ENCODE data around the gene FKBP1A. TPM values are rescaled to one million over a fixed set of nuclear protein-coding genes. Genes with fewer than 3 reads are reported as not detected.
A peak's percentile ranks its signal among the peaks of the same experiment; 100 is the strongest.

FKBP1A gene
- total and polyA plus RNA-seq, 10 donors: 135 to 338 (median 248) TPM

- DNase-seq: peak; percentile 50
- Histone ChIP-seq H3K9me3 (no peaks in the 10 kb centered on the region), H3K27ac (peak overlapping the region; percentile 42 to 99 (median 97)), H3K27me3 (replicated peaks in 1 of 7) (no peaks in the 10 kb centered on the region), H3K4me1 (peaks cover 43 to 89% (median 75%) of the 10 kb centered on the region in 6 donors), H3K4me3 (no peak overlapping the region), H3K36me3 (peaks cover 0 to 31% (median 0%) of the 10 kb centered on the region in 6 donors)
- WGBS, 5 donors: 84 to 89% (median 85%) methylated on average over 7 of the region's 7 CpGs
- intact Hi-C loops (cut with DNase I; ENCODE audit: low total_unique reads): loop anchor here (5.0 kb wide), 1 partner anchor 64 kb away; the partner anchor contains the start of gene FKBP1A
- no peak for TF ChIP-seq CTCF (IDR thresholded peaks at IDR 0.05 in 8 of 11, conservative IDR thresholded peaks at IDR 0.05 in 3 of 11)
- TF ChIP-seq POLR2AphosphoS5 (IDR thresholded peaks at IDR 0.05): no peak
- no peak for TF ChIP-seq POLR2A (IDR thresholded peaks at IDR 0.05)
These were observed 64.8 kb downstream of the FKBP1A start for GRCh38 chr20:1327827-1328679.

GRCh38 chr20:1327241-1327653 lies 65.6 kb downstream of the FKBP1A start:
- Histone ChIP-seq H3K4me1 (peaks cover 43 to 85% (median 77%) of the 10 kb centered on the region in 6 donors), H3K4me3 (no peak overlapping the region), H3K27me3 (replicated peaks in 1 of 7) (no peaks in the 10 kb centered on the region), H3K36me3 (peaks cover 0 to 23% (median 0%) of the 10 kb centered on the region in 6 donors), H3K27ac (peak overlapping the region; percentile 42 to 99 (median 97)), H3K9me3 (no peaks in the 10 kb centered on the region)
- DNase-seq: peak; percentile 76
- WGBS, 5 donors: 58 to 82% (median 75%) methylated on average over 8 of the region's 8 CpGs
- TF ChIP-seq POLR2A (IDR thresholded peaks at IDR 0.05): no peak
- TF ChIP-seq CTCF (IDR thresholded peaks at IDR 0.05 in 8 of 11, conservative IDR thresholded peaks at IDR 0.05 in 3 of 11): no peak
- peak in 2 of 3 donors; percentile 70 to 79 for TF ChIP-seq POLR2AphosphoS5 (IDR thresholded peaks at IDR 0.05)
- intact Hi-C loops (cut with DNase I; ENCODE audit: low total_unique reads): loop anchor here (5.0 kb wide), 1 partner anchor 65 kb away; the partner anchor contains the start of gene FKBP1A

DNA sequence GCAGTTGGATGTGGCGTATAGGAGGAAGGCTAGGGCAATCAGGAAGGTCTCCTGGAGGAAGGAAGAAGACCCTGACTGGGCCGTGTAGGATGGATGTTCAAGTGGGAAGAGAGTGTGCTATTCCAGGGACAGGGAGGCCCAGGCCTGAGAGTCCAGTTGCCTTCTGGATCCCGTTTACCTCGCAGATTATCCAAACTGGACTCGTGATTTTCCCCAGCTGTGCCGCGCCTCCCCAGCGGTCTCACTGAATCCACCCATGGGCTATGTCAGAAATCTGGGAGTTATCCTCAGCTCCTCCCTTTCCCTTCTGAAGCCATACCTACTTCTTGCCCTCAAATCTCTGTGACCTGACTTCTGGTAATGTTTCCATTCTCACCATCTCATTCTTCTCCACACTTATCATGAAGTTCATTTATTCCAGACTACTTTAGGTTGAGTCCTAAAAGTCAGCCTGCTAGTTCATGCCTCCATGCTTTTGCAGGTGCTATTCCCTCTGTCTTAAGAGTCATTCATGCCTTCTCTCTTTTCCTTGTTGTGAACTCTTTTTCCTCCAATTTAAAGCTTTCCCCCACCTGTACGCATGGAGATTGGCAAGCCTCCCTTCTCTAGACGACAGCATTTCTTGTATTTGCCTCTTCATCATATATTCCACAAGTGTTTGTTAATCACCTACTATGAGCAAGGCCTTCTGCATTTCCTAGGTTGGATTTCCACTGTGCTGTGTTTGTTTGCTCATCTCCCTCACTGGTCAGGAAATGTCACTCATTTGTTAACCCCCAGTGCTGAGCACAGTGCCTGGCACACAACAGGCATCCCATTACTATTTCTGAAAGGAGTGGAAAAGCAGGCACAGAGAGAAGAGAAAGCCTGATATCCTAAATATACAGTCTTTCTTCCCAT lies 66.6 kb downstream of the FKBP1A start:
- 35 to 60% (median 48%) methylated on average over 10 of the region's 10 CpGs for WGBS, 5 donors

More for the DNA sequence above, 66.6 kb downstream of the FKBP1A start:
- intact Hi-C loops (cut with DNase I; ENCODE audit: low total_unique reads): loop anchor here (5.0 kb wide), 1 partner anchor 66 kb away; the partner anchor contains the start of gene FKBP1A
- Histone ChIP-seq H3K4me3 (peak overlapping the region; percentile 59 to 90 (median 76)), H3K9me3 (no peaks in the 10 kb centered on the region), H3K27me3 (replicated peaks in 1 of 7) (no peaks in the 10 kb centered on the region), H3K36me3 (peaks cover 0 to 13% (median 0%) of the 10 kb centered on the region in 6 donors), H3K4me1 (peaks cover 43 to 89% (median 76%) of the 10 kb centered on the region in 6 donors), H3K27ac (peak overlapping the region; percentile 94 to 99 (median 97))
- DNase-seq: peak; percentile 72
- TF ChIP-seq CTCF (IDR thresholded peaks at IDR 0.05 in 8 of 11, conservative IDR thresholded peaks at IDR 0.05 in 3 of 11) (no peak), POLR2AphosphoS5 (IDR thresholded peaks at IDR 0.05) (no peak), POLR2A (IDR thresholded peaks at IDR 0.05) (no peak)

Data from spleen (tissue), 11 donors.